Liver (tissue), 9 donors: ENCODE measurements around the gene TRIM9. TPM values are rescaled to one million over a fixed set of nuclear protein-coding genes. Genes with fewer than 3 reads are reported as not detected.

Experiments used
- DNase-seq: peaks from one replicate; pipeline ENCODE4 v3.0.0-alpha.2; 2017; ENCODE audit warnings: low spot score
- H3K27ac ChIP-seq, 2 donors: one replicate each; pipeline ENCODE4 v1.7.0; 2013; ENCODE audit warnings: inconsistent platforms in 2 of 2, low read length in 2 of 2, control low read depth in 1 of 2, low read depth in 1 of 2, mild to moderate bottlenecking in 1 of 2
- H3K27me3 ChIP-seq, 4 donors: one replicate each; pipeline versions ENCODE4 v1.6.1 to v1.7.0; 2013; ENCODE audit warnings: low read length in 3 of 4, inconsistent platforms in 1 of 4, mild to moderate bottlenecking in 1 of 4, moderate library complexity in 1 of 4; ENCODE audit not compliant: control insufficient read depth in 4 of 4, insufficient read depth in 4 of 4
- H3K36me3 ChIP-seq, 4 donors: one replicate each; pipeline versions ENCODE4 v1.6.1 to v1.7.0; 2013; ENCODE audit warnings: low read length in 3 of 4, mild to moderate bottlenecking in 3 of 4, low read depth in 1 of 4, moderate library complexity in 1 of 4; ENCODE audit not compliant: control insufficient read depth in 4 of 4, insufficient read depth in 3 of 4
- H3K4me1 ChIP-seq, 4 donors: one replicate each; pipeline versions ENCODE4 v1.6.1 to v1.7.0; 2013; ENCODE audit warnings: low read length in 3 of 4, mild to moderate bottlenecking in 3 of 4, moderate library complexity in 1 of 4; ENCODE audit not compliant: control insufficient read depth in 4 of 4, insufficient read depth in 4 of 4
- H3K4me3 ChIP-seq, 3 donors: one replicate each; pipeline versions ENCODE4 v1.6.1 to v1.7.0; 2013; ENCODE audit warnings: low read length in 3 of 3, control low read depth in 1 of 3, low read depth in 1 of 3, mild to moderate bottlenecking in 1 of 3
- H3K9ac ChIP-seq, 2 donors: one replicate each; pipeline ENCODE4 v1.7.0; 2013; ENCODE audit warnings: low read length in 2 of 2, mild to moderate bottlenecking in 2 of 2, moderate library complexity in 2 of 2, control low read depth in 1 of 2, low read depth in 1 of 2
- H3K9me3 ChIP-seq, 4 donors: one replicate each; pipeline versions ENCODE4 v1.6.1 to v1.7.0; 2013; ENCODE audit warnings: low read length in 3 of 4; ENCODE audit not compliant: control insufficient read depth in 4 of 4
- EGR1 ChIP-seq, 2 donors: IDR thresholded peaks; 2 replicates each; pipeline ENCODE4 v1.6.1; 2016 to 2018; ENCODE audit warnings: antibody characterized with exemption in 2 of 2, low read depth in 2 of 2
- FOXA1 ChIP-seq: IDR thresholded peaks from 2 replicates; pipeline ENCODE4 v1.6.1; 2016; ENCODE audit warnings: antibody characterized with exemption
- FOXA2 ChIP-seq: IDR thresholded peaks from 2 replicates; pipeline ENCODE4 v1.6.1; 2016; ENCODE audit warnings: antibody characterized with exemption
- GABPA ChIP-seq, 2 donors: IDR thresholded peaks in 1 of 2; conservative IDR thresholded peaks in 1 of 2; 2 replicates each; pipeline ENCODE4 v1.6.1; 2016; ENCODE audit warnings: antibody characterized with exemption in 2 of 2, mild to moderate bottlenecking in 1 of 2, moderate library complexity in 1 of 2
- HNF4A ChIP-seq, 2 donors: conservative IDR thresholded peaks; 2 replicates each; pipeline ENCODE4 v1.6.1; 2016; ENCODE audit warnings: antibody characterized with exemption in 2 of 2, mild to moderate bottlenecking in 2 of 2
- HNF4G ChIP-seq: IDR thresholded peaks from 2 replicates; pipeline ENCODE4 v1.6.1; 2016; ENCODE audit warnings: antibody characterized with exemption
- JUND ChIP-seq, 2 donors: IDR thresholded peaks; 2 replicates each; pipeline ENCODE4 v1.6.1; 2016; ENCODE audit warnings: antibody characterized with exemption in 2 of 2
- NR2F2 ChIP-seq: IDR thresholded peaks from 2 replicates; pipeline ENCODE4 v1.6.1; 2016; ENCODE audit warnings: antibody characterized with exemption
- RAD21 ChIP-seq, 2 donors: IDR thresholded peaks; 2 replicates each; pipeline ENCODE4 v1.6.1; 2016; ENCODE audit warnings: antibody characterized with exemption in 2 of 2, mild to moderate bottlenecking in 2 of 2
- RXRA ChIP-seq, 2 donors: IDR thresholded peaks; 2 replicates each; pipeline ENCODE4 v1.6.1; 2017 to 2018; ENCODE audit warnings: antibody characterized with exemption in 2 of 2, mild to moderate bottlenecking in 1 of 2
- SP1 ChIP-seq: IDR thresholded peaks from 2 replicates; pipeline ENCODE4 v1.6.1; 2018; ENCODE audit warnings: antibody characterized with exemption, mild to moderate bottlenecking
- TAF1 ChIP-seq: conservative IDR thresholded peaks from 2 replicates; pipeline ENCODE4 v1.6.1; 2016; ENCODE audit warnings: antibody characterized with exemption, mild to moderate bottlenecking
- YY1 ChIP-seq: IDR thresholded peaks from 2 replicates; pipeline ENCODE4 v1.6.1; 2016; ENCODE audit warnings: antibody characterized with exemption, mild to moderate bottlenecking
- WGBS: extraction: QIAGEN DNeasy Blood & Tissue Kit; methylation state at CpG from one replicate; pipeline ENCODE4 v1.1.7; 2013; 5-methylcytosine and 5-hydroxymethylcytosine counted together
- polyA plus RNA-seq, 2 donors: library from polyadenylated mRNA; stranded (reverse) in 1 of 2; unstranded in 1 of 2; fragments of 200-250 nt in 1 of 2; fragments of >200 nt in 1 of 2; fragmentation: Nextera tagmentation in 1 of 2; extraction: Ambion mirVana in 1 of 2; gene quantifications; one replicate each; pipeline versions ENCODE4 v1.2.1 to v1.2.3, GENCODE V29; 2013 to 2015
- total RNA-seq, 2 donors: library from RNA; depleted of rRNA; stranded (reverse); fragments of >200 nt; gene quantifications; one replicate each; pipeline ENCODE4 v1.2.3, GENCODE V29; 2014
- TF ChIP-seq, protein P1 (sequence below): IDR thresholded peaks from 2 replicates; pipeline ENCODE4 v1.6.1; 2016; ENCODE audit warnings: antibody characterized with exemption
- TF ChIP-seq, protein P2 (sequence below): fragments of 150-350 bp; IDR thresholded peaks from 2 replicates; pipeline ENCODE4 v1.5.1; 2017; ENCODE audit warnings: improper control_type of control experiment, low read depth, low read length; ENCODE audit not compliant: missing input control
- TF ChIP-seq, protein P3 (sequence below): IDR thresholded peaks from 2 replicates; pipeline ENCODE4 v1.6.1; 2016; ENCODE audit warnings: antibody characterized with exemption
- TF ChIP-seq, protein P4 (sequence below): IDR thresholded peaks from 2 replicates; pipeline ENCODE4 v1.6.1; 2016; ENCODE audit warnings: antibody characterized with exemption
- TF ChIP-seq, protein P5 (sequence below): IDR thresholded peaks from 2 replicates; pipeline ENCODE4 v1.6.1; 2016; ENCODE audit warnings: antibody characterized with exemption, mild to moderate bottlenecking
- donor health status: healthy.
- donor health status: healthy.
- donor health status: healthy.
- donor health status: healthy.
- donor health status: healthy.

The TRIM9 gene
- total and polyA plus RNA-seq, 4 donors: 0.09 to 1.6 (median 0.18) TPM

DNA sequence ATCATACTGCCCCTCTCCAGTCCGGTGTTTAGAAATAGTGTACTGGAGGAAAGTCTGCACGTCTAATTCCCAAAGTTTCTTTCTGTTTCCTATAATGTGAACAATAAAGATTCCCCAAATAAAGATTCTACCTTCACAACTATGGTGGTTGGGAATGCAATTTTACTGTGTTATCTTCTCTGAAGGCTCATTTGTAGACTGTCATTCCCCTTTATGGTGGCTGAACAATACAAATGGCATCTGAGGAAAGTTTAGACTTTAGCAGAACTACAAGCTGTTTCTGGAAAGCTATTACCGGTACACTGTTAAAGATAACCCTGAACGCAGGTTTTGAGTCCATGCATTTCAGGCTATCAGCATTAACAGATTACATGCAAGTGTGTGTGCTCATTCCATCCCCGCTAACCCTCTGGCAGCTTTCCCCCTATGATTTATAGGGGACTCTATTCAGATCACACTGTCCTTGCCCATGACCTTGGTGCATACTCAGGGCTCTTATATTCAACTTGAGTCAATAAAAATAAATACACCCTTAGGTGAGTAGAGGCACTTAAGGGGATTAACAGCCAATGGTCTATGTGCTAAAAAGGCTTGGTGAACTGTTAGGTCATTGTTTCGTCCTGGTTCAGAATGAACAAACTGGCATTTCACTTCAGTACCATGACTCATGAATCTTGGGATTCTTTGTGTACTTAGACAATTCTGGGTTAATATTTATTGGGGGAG lies 89.9 kb downstream of the TRIM9 start:
- TF ChIP-seq RAD21 (IDR thresholded peaks at IDR 0.05) (peak in 1 of 2 donors; percentile 15), FOXA1 (no peak), TAF1 (no peak), EGR1 (IDR thresholded peaks at IDR 0.05; ENCODE audit: low read depth in 2 of 2) (no peak), YY1 (no peak), RXRA (IDR thresholded peaks at IDR 0.05) (peak; percentile 10 to 34), HNF4A (conservative IDR thresholded peaks at IDR 0.05) (peak; percentile 65 to 68), SP1 (no peak), NR2F2 (no peak), GABPA (IDR thresholded peaks at IDR 0.05 in 1 of 2, conservative IDR thresholded peaks at IDR 0.05 in 1 of 2) (no peak), FOXA2 (peak; percentile 22), JUND (IDR thresholded peaks at IDR 0.05) (peak in 1 of 2 donors; percentile 37), HNF4G (no peak)
- TF ChIP-seq, protein P1, sequence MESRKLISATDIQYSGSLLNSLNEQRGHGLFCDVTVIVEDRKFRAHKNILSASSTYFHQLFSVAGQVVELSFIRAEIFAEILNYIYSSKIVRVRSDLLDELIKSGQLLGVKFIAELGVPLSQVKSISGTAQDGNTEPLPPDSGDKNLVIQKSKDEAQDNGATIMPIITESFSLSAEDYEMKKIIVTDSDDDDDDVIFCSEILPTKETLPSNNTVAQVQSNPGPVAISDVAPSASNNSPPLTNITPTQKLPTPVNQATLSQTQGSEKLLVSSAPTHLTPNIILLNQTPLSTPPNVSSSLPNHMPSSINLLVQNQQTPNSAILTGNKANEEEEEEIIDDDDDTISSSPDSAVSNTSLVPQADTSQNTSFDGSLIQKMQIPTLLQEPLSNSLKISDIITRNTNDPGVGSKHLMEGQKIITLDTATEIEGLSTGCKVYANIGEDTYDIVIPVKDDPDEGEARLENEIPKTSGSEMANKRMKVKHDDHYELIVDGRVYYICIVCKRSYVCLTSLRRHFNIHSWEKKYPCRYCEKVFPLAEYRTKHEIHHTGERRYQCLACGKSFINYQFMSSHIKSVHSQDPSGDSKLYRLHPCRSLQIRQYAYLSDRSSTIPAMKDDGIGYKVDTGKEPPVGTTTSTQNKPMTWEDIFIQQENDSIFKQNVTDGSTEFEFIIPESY: no peak
- TF ChIP-seq, protein P2, sequence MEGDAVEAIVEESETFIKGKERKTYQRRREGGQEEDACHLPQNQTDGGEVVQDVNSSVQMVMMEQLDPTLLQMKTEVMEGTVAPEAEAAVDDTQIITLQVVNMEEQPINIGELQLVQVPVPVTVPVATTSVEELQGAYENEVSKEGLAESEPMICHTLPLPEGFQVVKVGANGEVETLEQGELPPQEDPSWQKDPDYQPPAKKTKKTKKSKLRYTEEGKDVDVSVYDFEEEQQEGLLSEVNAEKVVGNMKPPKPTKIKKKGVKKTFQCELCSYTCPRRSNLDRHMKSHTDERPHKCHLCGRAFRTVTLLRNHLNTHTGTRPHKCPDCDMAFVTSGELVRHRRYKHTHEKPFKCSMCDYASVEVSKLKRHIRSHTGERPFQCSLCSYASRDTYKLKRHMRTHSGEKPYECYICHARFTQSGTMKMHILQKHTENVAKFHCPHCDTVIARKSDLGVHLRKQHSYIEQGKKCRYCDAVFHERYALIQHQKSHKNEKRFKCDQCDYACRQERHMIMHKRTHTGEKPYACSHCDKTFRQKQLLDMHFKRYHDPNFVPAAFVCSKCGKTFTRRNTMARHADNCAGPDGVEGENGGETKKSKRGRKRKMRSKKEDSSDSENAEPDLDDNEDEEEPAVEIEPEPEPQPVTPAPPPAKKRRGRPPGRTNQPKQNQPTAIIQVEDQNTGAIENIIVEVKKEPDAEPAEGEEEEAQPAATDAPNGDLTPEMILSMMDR: no peak
- TF ChIP-seq, protein P3, sequence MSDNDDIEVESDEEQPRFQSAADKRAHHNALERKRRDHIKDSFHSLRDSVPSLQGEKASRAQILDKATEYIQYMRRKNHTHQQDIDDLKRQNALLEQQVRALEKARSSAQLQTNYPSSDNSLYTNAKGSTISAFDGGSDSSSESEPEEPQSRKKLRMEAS: no peak
- TF ChIP-seq, protein P4, sequence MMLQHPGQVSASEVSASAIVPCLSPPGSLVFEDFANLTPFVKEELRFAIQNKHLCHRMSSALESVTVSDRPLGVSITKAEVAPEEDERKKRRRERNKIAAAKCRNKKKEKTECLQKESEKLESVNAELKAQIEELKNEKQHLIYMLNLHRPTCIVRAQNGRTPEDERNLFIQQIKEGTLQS: peak; percentile 82
- TF ChIP-seq, protein P5, sequence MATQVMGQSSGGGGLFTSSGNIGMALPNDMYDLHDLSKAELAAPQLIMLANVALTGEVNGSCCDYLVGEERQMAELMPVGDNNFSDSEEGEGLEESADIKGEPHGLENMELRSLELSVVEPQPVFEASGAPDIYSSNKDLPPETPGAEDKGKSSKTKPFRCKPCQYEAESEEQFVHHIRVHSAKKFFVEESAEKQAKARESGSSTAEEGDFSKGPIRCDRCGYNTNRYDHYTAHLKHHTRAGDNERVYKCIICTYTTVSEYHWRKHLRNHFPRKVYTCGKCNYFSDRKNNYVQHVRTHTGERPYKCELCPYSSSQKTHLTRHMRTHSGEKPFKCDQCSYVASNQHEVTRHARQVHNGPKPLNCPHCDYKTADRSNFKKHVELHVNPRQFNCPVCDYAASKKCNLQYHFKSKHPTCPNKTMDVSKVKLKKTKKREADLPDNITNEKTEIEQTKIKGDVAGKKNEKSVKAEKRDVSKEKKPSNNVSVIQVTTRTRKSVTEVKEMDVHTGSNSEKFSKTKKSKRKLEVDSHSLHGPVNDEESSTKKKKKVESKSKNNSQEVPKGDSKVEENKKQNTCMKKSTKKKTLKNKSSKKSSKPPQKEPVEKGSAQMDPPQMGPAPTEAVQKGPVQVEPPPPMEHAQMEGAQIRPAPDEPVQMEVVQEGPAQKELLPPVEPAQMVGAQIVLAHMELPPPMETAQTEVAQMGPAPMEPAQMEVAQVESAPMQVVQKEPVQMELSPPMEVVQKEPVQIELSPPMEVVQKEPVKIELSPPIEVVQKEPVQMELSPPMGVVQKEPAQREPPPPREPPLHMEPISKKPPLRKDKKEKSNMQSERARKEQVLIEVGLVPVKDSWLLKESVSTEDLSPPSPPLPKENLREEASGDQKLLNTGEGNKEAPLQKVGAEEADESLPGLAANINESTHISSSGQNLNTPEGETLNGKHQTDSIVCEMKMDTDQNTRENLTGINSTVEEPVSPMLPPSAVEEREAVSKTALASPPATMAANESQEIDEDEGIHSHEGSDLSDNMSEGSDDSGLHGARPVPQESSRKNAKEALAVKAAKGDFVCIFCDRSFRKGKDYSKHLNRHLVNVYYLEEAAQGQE: no peak
- peaks cover 0 to 11% (median 5%) of the 10 kb centered on the region in 4 donors for H3K4me1 ChIP-seq
- no peak overlapping the region for H3K27ac ChIP-seq
- 37% methylated on average over 6 of the region's 6 CpGs for WGBS
- H3K4me3 ChIP-seq: peak overlapping the region in 1 of 3 donors; percentile 27
- H3K9me3 ChIP-seq: no peaks in the 10 kb centered on the region
- DNase-seq: no peak
- H3K9ac ChIP-seq: peak overlapping the region in 1 of 2 donors; percentile 49
- no peaks in the 10 kb centered on the region for H3K27me3 ChIP-seq
- H3K36me3 ChIP-seq: no peaks in the 10 kb centered on the region
